DLD1 (cell line): Measurements from ENCODE around the gene GPR150.

Source experiments
- in situ Hi-C: cut with HindIII; loops from 2 replicates; pipeline ENCODE4 v1.10.0; 2017; ENCODE audit warnings: low sequenced_read_pairs

The GPR150 gene

GRCh38 chr5:95647886-95648860 is 28.3 kb downstream of the GPR150 start:
- in situ Hi-C loops: loop anchor here (25.0 kb wide), 1 partner anchor 689 kb away; no protein-coding TSS in a partner anchor

GRCh38 chr5:95649274-95649673 is 29.4 kb downstream of the GPR150 start:
- in situ Hi-C loops: loop anchor here (25.0 kb wide), 1 partner anchor 688 kb away; no protein-coding TSS in a partner anchor

GRCh38 chr5:95649842-95650620 is 30.1 kb downstream of the GPR150 start:
- in situ Hi-C loops: loop anchor here (25.0 kb wide), 1 partner anchor 687 kb away; no protein-coding TSS in a partner anchor

- in situ Hi-C loops: no loop called here
Measured at GRCh38 chr5:95652849-95653248, 33.0 kb downstream of the GPR150 start.

DNA sequence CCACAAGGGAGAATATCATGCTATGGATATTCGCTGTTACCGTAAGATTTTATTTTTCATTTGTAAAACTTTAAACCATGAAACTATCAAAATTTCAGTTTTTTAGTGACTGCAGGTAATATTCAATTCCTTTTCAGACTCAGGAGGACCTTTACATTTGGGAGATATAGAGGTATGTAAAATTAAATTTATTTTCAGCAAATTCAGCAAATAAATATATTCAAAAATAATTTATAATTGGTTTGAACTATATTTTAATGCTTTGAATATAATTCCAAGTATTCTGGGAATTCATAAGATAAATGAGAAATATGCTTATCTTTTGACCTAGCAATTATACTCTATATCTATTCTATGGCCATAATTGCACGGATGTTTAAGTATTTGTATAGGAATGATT is 34.3 kb downstream of the GPR150 start:
- in situ Hi-C loops: no loop called here

GRCh38 chr5:95655575-95655974 is 35.7 kb downstream of the GPR150 start:
- in situ Hi-C loops: no loop called here

GRCh38 chr5:95660060-95660459 is 40.2 kb downstream of the GPR150 start:
- in situ Hi-C loops: no loop called here

- in situ Hi-C loops: no loop called here
Measured at GRCh38 chr5:95662946-95663345, 43.1 kb downstream of the GPR150 start.

DNA sequence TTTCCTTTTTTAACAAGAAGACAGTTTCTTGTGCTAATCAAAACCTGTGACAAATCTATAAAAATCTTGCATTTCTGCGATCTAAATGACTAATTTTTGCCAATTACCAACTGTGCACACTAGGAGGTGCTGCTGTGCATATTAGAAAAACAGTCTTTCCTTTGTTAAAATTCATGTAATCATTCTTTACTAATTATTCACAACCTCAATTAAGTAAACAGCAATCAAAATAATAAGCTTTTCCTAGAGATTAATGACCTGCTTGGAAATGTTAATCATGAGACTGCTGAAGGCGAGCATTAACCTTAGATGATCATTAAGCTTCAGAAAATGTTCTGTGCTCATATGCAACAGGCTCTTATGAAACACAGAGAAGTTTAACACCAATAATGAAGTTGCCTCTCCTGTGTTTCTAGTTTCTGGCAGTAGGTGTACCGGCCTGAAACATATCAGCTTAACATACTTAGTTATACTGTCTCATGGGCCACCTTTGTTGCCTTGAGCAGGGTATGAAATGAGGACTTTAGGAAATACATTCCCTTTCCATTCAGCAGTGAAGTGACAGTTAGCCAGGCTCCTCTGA is 44.4 kb downstream of the GPR150 start:
- in situ Hi-C loops: no loop called here

DNA sequence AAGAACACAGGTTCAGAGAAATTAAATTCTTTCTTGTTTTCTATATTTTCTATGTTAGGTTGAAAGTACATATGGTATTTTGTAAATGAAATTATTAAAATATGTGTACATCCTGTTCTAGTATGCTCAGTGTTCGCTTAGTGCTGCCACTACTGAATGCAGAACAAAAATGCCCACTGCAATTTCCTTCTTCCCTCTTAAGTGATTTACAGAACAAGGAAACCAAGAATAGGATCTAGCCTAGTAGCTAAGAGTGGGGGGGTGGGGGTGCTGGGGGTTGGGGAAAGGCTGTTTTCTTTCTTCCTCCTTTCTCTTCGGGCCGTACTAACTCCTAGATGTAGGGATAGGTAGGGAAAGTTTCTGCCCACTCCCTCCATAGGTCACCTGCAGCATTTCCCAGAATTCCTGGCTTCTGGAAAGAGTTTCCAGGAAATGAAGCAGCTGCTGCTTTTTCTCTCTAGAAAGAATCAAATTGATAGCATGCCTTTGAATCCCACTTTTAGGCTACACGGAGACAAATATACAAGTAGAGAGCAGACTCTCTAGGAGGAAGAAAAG is 47.3 kb downstream of the GPR150 start:
- in situ Hi-C loops: no loop called here

GRCh38 chr5:95667678-95668077 is 47.8 kb downstream of the GPR150 start:
- in situ Hi-C loops: no loop called here

GRCh38 chr5:95668216-95668615 is 48.3 kb downstream of the GPR150 start:
- in situ Hi-C loops: no loop called here

DNA sequence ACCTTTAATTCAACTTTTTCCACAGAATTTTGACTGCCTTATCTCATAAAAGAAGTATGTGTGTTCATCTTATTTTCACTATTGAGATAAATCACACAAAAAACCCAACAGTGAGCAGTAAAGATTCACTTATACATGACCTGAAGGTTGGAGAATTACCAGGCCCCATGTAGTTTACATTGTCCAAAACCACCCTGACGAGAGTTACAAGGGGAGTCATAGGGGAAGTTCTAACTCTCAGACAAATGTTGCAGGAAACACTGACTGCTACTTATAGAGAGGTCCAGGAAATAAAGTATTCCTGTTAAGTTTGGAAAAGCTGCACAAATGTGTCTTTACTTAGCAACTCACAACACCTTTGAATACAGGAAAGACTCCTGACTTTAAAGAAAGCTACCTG is 48.8 kb downstream of the GPR150 start:
- in situ Hi-C loops: no loop called here

DNA sequence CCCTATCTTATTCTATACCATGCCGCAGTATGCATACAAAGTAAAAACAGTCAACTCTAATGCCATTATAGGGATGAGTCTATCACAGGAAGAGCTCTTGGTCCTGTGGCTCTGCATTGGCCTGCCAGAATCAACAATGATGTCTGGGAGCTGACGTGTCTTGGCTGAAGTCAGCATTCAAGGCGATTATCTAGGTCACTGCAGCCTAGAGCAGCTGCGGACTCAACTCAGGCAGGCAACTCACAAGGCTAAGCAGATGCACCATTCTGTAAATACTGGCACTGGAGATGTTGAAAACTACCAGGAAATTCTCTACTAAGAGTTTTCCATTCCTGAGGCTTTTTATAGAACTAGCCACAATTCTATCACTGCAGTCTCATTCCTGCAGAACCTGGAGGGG is 49.7 kb downstream of the GPR150 start:
- in situ Hi-C loops: no loop called here

GRCh38 chr5:95669985-95670384 is 50.1 kb downstream of the GPR150 start:
- in situ Hi-C loops: no loop called here

DNA sequence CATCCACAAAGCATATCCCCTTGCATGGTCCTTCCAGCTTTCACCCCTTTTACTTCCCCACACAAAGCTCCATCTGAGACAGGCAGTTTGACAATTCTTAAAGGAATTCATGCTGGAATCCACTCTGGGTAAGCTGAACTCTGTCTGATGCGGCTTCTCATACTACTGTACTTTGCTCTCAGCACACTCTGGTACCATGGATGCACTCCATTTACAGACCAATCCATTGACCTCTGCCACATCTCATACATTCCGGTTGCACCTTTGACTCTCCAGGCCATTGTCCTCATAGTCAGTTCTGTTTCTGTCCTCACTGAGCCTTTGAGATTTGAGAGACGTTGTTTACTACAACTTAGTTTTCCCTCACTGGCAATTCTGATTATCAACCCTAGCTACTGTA is 50.7 kb downstream of the GPR150 start:
- in situ Hi-C loops: no loop called here
